Smooth muscle cell (in vitro differentiated cells): ENCODE measurements around the gene PABPN1L. TPM values are rescaled to one million over a fixed set of nuclear protein-coding genes. Genes with fewer than 3 reads are reported as not detected.

Source experiments
- DNase-seq: peaks from one replicate; lab custom pipeline; 2025; ENCODE audit not compliant: unreplicated experiment; lab: John Stamatoyannopoulos, UW
- H2AFZ ChIP-seq: fragments of 200-600 bp; sonication (generic); 2 replicates; pipeline ENCODE4 v1.6.0; 2016; ENCODE audit warnings: antibody characterized with exemption, low read depth, mild to moderate bottlenecking
- H3F3A ChIP-seq: fragments of 200-600 bp; sonication (generic); 2 replicates; pipeline ENCODE4 v1.6.0; 2017; ENCODE audit warnings: antibody characterized with exemption, low read depth
- H3K27ac ChIP-seq: fragments of 200-600 bp; sonication (generic); 2 replicates; pipeline ENCODE4 v1.5.1; 2016; ENCODE audit warnings: low read depth, mild to moderate bottlenecking
- H3K27me3 ChIP-seq: fragments of 200-600 bp; sonication (generic); 2 replicates; pipeline ENCODE4 v1.6.1; 2016; ENCODE audit warnings: low read depth, mild to moderate bottlenecking
- H3K36me3 ChIP-seq: fragments of 200-600 bp; sonication (generic); 2 replicates; pipeline ENCODE4 v1.5.1; 2016; ENCODE audit warnings: low read depth
- H3K4me1 ChIP-seq: fragments of 200-600 bp; sonication (generic); 2 replicates; pipeline ENCODE4 v1.5.1; 2016; ENCODE audit warnings: low read depth
- H3K4me2 ChIP-seq: fragments of 200-600 bp; sonication (generic); 2 replicates; pipeline ENCODE4 v1.6.0; 2016; ENCODE audit warnings: mild to moderate bottlenecking
- H3K4me3 ChIP-seq: fragments of 200-600 bp; sonication (generic); 2 replicates; pipeline ENCODE4 v1.5.1; 2016; ENCODE audit warnings: mild to moderate bottlenecking
- H3K79me2 ChIP-seq: fragments of 200-600 bp; sonication (generic); 2 replicates; pipeline ENCODE4 v1.6.0; 2016; ENCODE audit warnings: low read depth, mild to moderate bottlenecking
- H3K9ac ChIP-seq: fragments of 200-600 bp; sonication (generic); 2 replicates; pipeline ENCODE4 v1.6.0; 2016; ENCODE audit warnings: low read depth
- H3K9me3 ChIP-seq: fragments of 200-600 bp; sonication (generic); replicated peaks from 2 replicates; pipeline ENCODE4 v1.5.1; 2016; ENCODE audit warnings: low read depth
- H4K20me1 ChIP-seq: fragments of 200-600 bp; sonication (generic); 2 replicates; pipeline ENCODE4 v1.6.0; 2016; ENCODE audit warnings: low read depth
- CTCF ChIP-seq: fragments of 200-600 bp; sonication (generic); IDR thresholded peaks from 2 replicates; pipeline ENCODE4 v1.5.1; 2017; ENCODE audit warnings: borderline replicate concordance, mild to moderate bottlenecking, antibody characterized with exemption; ENCODE audit not compliant: insufficient read depth, poor library complexity, severe bottlenecking
- WGBS: methylation state at CpG from one replicate; pipeline ENCODE4 v1.1.7; 2016; ENCODE audit warnings: low lambda C conversion rate; 5-methylcytosine and 5-hydroxymethylcytosine counted together
- polyA plus RNA-seq: library from polyadenylated mRNA; unstranded; fragments of >200 nt; fragmentation: Nextera tagmentation; extraction: Ambion mirVana; gene quantifications from 2 replicates; pipeline ENCODE4 v1.2.1, GENCODE V29; 2016
- total RNA-seq: library from RNA; depleted of rRNA; stranded (reverse); fragments of >200 nt; gene quantifications from 2 replicates; pipeline ENCODE4 v1.2.3, GENCODE V29; 2014

Gene PABPN1L
- total and polyA plus RNA-seq, 2 experiments from 2014 or later = not detected

GRCh38 chr16:88884569-88885271 is 18.3 kb upstream of the PABPN1L start:
- no peak for TF ChIP-seq CTCF
- DNase-seq = no peak
- Histone ChIP-seq H3K36me3 (no peaks in the 10 kb centered on the region), H3K9me3 (no peaks in the 10 kb centered on the region), H3K79me2 (no peaks in the 10 kb centered on the region), H3K27ac (no peak overlapping the region), H4K20me1 (no peaks in the 10 kb centered on the region), H3K4me3 (no peak overlapping the region), H3F3A (no peaks in the 10 kb centered on the region), H3K4me1 (no peaks in the 10 kb centered on the region), H2AFZ (no peak overlapping the region), H3K27me3 (no peaks in the 10 kb centered on the region), H3K9ac (no peak overlapping the region), H3K4me2 (no peak overlapping the region)
- WGBS = 96% methylated on average over 39 of the region's 39 CpGs

DNA sequence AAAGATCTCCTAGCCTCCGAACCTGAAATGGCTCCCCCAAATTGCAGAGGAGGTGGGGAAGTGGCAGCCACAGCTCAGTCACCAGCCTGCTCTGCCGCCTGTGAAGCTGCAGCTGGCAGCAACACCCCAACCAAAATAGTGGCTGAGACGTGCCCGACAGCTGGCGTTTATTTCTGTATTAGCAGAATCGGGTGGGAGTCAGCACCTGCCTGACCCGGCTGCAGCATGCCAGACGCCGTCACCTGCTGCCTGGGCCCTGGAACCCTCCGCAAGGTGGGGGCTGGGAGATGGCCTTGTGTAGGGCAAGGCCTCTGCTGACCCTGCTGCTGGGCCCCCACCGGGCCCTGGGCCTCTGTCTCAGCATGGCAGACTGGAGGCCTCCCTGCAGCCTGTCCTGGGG is 17.5 kb upstream of the PABPN1L start:
- no peak for DNase-seq
- H3K27ac ChIP-seq = no peak overlapping the region
- H3K79me2 ChIP-seq = no peaks in the 10 kb centered on the region
- H3F3A ChIP-seq = no peaks in the 10 kb centered on the region
- no peak overlapping the region for H2AFZ ChIP-seq
- H3K9ac ChIP-seq = no peak overlapping the region
- no peaks in the 10 kb centered on the region for H3K4me1 ChIP-seq
- no peaks in the 10 kb centered on the region for H4K20me1 ChIP-seq
- H3K9me3 ChIP-seq = no peaks in the 10 kb centered on the region
- H3K4me3 ChIP-seq = no peak overlapping the region
- TF ChIP-seq CTCF = no peak
- H3K27me3 ChIP-seq = no peaks in the 10 kb centered on the region
- no peaks in the 10 kb centered on the region for H3K36me3 ChIP-seq
- 95% methylated on average over 11 of the region's 11 CpGs for WGBS
- no peak overlapping the region for H3K4me2 ChIP-seq

DNA sequence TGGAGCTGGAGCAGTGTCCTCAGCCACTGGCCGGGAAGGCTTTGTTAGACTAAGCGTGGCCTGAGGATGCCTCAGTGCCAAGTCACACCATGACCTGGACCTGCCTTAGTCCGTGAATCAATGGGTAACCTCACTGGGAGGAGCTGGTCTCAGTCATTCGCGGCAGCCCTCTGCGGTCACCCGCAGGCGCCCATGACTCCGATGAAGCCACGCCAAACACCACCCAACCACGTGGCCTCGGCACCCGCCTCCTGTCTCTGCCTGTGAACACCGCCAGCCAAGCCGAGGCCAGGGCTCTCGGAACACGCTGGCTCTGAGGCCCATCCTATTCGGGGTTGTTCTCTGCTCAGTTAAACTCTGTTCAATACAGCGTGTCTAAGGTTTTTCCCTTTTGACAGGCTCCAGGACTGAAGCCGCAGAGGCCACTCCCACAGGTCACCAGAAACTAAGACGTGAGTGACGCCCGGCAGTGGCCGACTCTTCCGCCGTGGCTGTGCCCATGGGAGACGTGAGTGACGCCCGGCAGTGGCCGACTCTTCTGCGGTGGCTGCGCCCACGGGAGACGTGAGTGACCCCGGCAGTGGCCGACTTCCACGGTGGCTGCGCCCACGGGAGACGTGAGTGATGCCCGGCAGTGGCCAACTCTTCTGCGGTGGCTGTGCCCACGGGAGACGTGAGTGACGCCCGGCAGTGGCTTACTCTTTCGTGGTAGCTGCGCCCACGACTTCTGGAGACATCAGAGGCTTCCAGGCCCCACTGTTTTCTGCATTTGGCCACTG is 16.8 kb upstream of the PABPN1L start:
- Histone ChIP-seq H3K36me3 (no peaks in the 10 kb centered on the region), H4K20me1 (no peaks in the 10 kb centered on the region), H3K9ac (no peak overlapping the region), H3K4me2 (no peak overlapping the region), H2AFZ (no peak overlapping the region), H3K4me1 (no peaks in the 10 kb centered on the region), H3F3A (no peaks in the 10 kb centered on the region), H3K27me3 (no peaks in the 10 kb centered on the region), H3K4me3 (no peak overlapping the region), H3K27ac (no peak overlapping the region), H3K9me3 (no peaks in the 10 kb centered on the region), H3K79me2 (no peaks in the 10 kb centered on the region)
- no peak for TF ChIP-seq CTCF
- WGBS = 96% methylated on average over 41 of the region's 49 CpGs
- no peak for DNase-seq
